K562 (cell line): ENCODE data around the gene HPCAL1. TPM values are rescaled to one million over a fixed set of nuclear protein-coding genes. Genes with fewer than 3 reads are reported as not detected.

Source experiments
- ARHGAP35 ChIP-seq: fragments of 450-650 bp; IDR thresholded peaks from 2 replicates; pipeline ENCODE4 v1.6.1; 2018; ENCODE audit not compliant: partially characterized antibody
- CHCHD3 ChIP-seq: fragments of 250-450 bp; sonication (Bioruptor Pico); IDR thresholded peaks from 2 replicates; pipeline ENCODE4 v2.1.2; 2022; ENCODE audit warnings: mild to moderate bottlenecking
- GABPB1 ChIP-seq: sonication (generic); formaldehyde crosslinking; IDR thresholded peaks from 2 replicates; pipeline ENCODE4 v1.8.0; 2022; ENCODE audit warnings: mild to moderate bottlenecking, missing genetic modification reagents
- LCOR ChIP-seq: sonication (generic); formaldehyde crosslinking; IDR thresholded peaks from 2 replicates; pipeline ENCODE4 v1.8.0; 2022; ENCODE audit warnings: mild to moderate bottlenecking, missing genetic modification reagents
- MTA2 ChIP-seq: fragments of 450-650 bp; IDR thresholded peaks from 2 replicates; pipeline ENCODE4 v1.6.1; 2016; ENCODE audit warnings: low read depth
- MTA3 ChIP-seq: fragments of 450-650 bp; formaldehyde crosslinking; IDR thresholded peaks from 2 replicates; pipeline ENCODE4 v1.6.1; 2017; ENCODE audit warnings: mild to moderate bottlenecking, borderline replicate concordance
- NFRKB ChIP-seq: fragments of 450-650 bp; IDR thresholded peaks from 2 replicates; pipeline ENCODE4 v1.6.1; 2016; ENCODE audit warnings: low read depth
- RFX5 ChIP-seq: IDR thresholded peaks from 2 replicates; pipeline ENCODE4 v1.6.1; 2011; ENCODE audit warnings: low read depth, mild to moderate bottlenecking, improper control_type of control experiment, low read length
- SPI1 ChIP-seq: IDR thresholded peaks from 2 replicates; pipeline ENCODE4 v1.6.1; 2011; ENCODE audit warnings: low read depth, low read length, control low read depth, borderline replicate concordance
- ZBTB7A ChIP-seq: IDR thresholded peaks from 2 replicates; pipeline ENCODE4 v1.6.1; 2011; ENCODE audit warnings: low read depth, mild to moderate bottlenecking, low read length, moderate library complexity, borderline replicate concordance; ENCODE audit not compliant: control insufficient read depth
- ZNF384 ChIP-seq: IDR thresholded peaks from 2 replicates; pipeline ENCODE4 v1.6.1; 2012; ENCODE audit warnings: low read depth, low read length, improper control_type of control experiment
- polyA plus RNA-seq, 8 experiments: library from polyadenylated mRNA; depleted of rRNA in 4 of 8; stranded (reverse) in 5 of 8; unstranded in 3 of 8; fragments of >200 nt; fragmentation: Nextera tagmentation in 2 of 8; fragmentation: Illumina TruSeq in 1 of 8; extraction: Ambion mirVana in 2 of 8; extraction: Trizol in 1 of 8; gene quantifications; 2 replicates each; pipeline versions ENCODE4 v1.2.1 to v1.2.3, GENCODE V29; 2011 to 2014; ENCODE audit warnings: inconsistent platforms in 1 of 8, missing spikeins in 1 of 8
- total RNA-seq, 7 experiments: library from RNA; depleted of rRNA in 6 of 7; stranded (reverse); fragments of >200 nt in 6 of 7; fragmentation: Illumina TruSeq in 2 of 7; extraction: Trizol in 2 of 7; gene quantifications; 2 replicates each; pipeline versions ENCODE4 v1.2.1 to v1.2.3, GENCODE V29; 2011 to 2021; ENCODE audit warnings: low replicate concordance in 1 of 7
- TF ChIP-seq, protein P1 (sequence below): sonication (generic); formaldehyde crosslinking; IDR thresholded peaks from 2 replicates; pipeline ENCODE4 v1.8.0; 2022; ENCODE audit warnings: mild to moderate bottlenecking, missing genetic modification reagents
- TF ChIP-seq, protein P2 (sequence below): sonication (generic); formaldehyde crosslinking; IDR thresholded peaks from 2 replicates; pipeline ENCODE4 v1.8.1; 2023; ENCODE audit warnings: mild to moderate bottlenecking, missing genetic modification reagents
- TF ChIP-seq, protein P3 (sequence below), 3 experiments: fragments of 200-800 bp in 1 of 3; sonication (Bioruptor generic) in 1 of 3; sonication (generic) in 1 of 3; formaldehyde crosslinking in 1 of 3; IDR thresholded peaks; 2 replicates each; pipeline versions ENCODE4 v1.6.1 to v1.8.0; 2016 to 2022; ENCODE audit warnings: mild to moderate bottlenecking in 2 of 3, missing compliant biosample characterization in 2 of 3, missing genetic modification characterization in 2 of 3, missing genetic modification reagents in 1 of 3
- TF ChIP-seq, protein P4 (sequence below): fragments of 450-650 bp; IDR thresholded peaks from 2 replicates; pipeline ENCODE4 v1.6.1; 2017; ENCODE audit warnings: antibody characterized with exemption, mild to moderate bottlenecking
- TF ChIP-seq, protein P5 (sequence below), 3 experiments: IDR thresholded peaks in 2 of 3; conservative IDR thresholded peaks in 1 of 3; 2 replicates each; pipeline ENCODE4 v1.5.1; 2011 to 2012; ENCODE audit warnings: low read length in 3 of 3, mild to moderate bottlenecking in 3 of 3, control low read depth in 2 of 3, improper control_type of control experiment in 1 of 3, inconsistent platforms in 1 of 3, low read depth in 1 of 3, mixed read lengths in 1 of 3, moderate library complexity in 1 of 3; ENCODE audit not compliant: insufficient read depth in 2 of 3

HPCAL1 gene
- total and polyA plus RNA-seq, 9 of the 15 experiments (the other 6 are each of a cell fraction or from before 2014, with no cell fraction given) = 2.7 to 65.5 (median 23.9) TPM

DNA sequence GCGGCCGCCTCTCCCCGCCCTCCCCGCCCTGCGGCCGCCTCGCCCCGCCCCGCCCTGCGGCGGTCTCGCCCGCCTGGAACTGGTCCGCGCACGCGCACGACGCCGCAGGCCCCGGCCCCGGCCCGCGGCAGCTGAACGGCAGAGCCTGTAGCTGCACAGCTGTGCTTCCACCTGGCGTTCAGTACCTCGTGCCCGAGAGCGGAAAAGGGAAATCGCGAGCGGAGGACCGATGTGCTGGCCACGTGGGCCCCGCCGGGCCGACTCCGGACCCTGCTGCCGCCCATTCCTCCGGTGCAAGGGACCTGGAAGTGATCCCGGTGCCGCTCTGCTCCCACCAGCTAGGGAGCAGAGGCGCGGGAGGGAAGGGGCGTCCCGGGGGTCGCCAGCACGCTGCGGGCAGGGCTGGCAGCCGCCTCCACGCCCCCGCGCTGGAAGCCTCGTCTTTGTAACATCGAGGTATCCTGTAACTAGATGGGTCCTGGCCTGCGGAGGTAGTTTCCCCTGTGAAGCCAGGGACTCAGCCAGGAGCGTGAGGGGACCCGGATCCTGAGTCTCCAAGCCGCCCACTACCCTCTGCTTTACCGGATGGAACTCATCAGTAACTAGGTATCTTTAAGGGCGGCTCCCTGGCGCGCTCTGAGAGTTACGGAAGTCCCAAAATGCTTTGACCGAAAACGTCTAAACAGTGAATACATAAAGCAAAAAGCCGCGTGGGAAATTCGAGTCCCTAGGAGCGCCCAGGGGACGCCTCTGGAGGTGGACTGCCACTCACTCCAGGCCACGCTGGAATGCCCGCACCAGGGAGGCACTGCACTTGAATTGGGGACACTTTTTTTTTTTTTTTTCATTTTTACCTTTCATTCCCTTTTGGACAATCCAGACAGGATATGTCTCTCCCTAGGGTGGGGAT is 146.1 kb downstream of the HPCAL1 start (continued):
- TF ChIP-seq MTA3 (peak; percentile 57), CHCHD3 (CRISPR knock-in tag) (no peak), MTA2 (no peak), NFRKB (no peak), RFX5 (peak; percentile 46; the same call in 1 of the 2 replicates), ZNF384 (0 out of 2 replicates have a peak, but pooled peaks have one; percentile 20), GABPB1 (CRISPR knock-in tag) (peak; percentile 83), ARHGAP35 (no peak), ZBTB7A (peak; percentile 87), LCOR (peak; percentile 83), SPI1 (peak; percentile 53; the same call in 1 of the 2 replicates)
- TF ChIP-seq, protein P1, sequence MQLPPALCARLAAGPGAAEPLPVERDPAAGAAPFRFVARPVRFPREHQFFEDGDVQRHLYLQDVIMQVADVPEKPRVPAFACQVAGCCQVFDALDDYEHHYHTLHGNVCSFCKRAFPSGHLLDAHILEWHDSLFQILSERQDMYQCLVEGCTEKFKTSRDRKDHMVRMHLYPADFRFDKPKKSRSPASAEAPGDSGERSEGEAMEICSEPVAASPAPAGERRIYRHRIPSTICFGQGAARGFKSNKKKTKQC (CRISPR knock-in tag) = peak; percentile 86
- TF ChIP-seq, protein P2, sequence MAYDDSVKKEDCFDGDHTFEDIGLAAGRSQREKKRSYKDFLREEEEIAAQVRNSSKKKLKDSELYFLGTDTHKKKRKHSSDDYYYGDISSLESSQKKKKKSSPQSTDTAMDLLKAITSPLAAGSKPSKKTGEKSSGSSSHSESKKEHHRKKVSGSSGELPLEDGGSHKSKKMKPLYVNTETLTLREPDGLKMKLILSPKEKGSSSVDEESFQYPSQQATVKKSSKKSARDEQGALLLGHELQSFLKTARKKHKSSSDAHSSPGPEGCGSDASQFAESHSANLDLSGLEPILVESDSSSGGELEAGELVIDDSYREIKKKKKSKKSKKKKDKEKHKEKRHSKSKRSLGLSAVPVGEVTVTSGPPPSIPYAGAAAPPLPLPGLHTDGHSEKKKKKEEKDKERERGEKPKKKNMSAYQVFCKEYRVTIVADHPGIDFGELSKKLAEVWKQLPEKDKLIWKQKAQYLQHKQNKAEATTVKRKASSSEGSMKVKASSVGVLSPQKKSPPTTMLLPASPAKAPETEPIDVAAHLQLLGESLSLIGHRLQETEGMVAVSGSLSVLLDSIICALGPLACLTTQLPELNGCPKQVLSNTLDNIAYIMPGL (CRISPR knock-in tag) = no peak; the same call in 1 of the 2 replicates
- TF ChIP-seq, protein P3, sequence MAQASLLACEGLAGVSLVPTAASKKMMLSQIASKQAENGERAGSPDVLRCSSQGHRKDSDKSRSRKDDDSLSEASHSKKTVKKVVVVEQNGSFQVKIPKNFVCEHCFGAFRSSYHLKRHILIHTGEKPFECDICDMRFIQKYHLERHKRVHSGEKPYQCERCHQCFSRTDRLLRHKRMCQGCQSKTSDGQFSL (CRISPR knock-in tag; IDR thresholded peaks at IDR 0.05) = peak; percentile 47; the same call in 1 of the 2 replicates
- TF ChIP-seq, protein P3 (tag; IDR thresholded peaks at IDR 0.05) = peak in 1 of 2 experiments; percentile 18; a peak in 1 of 4 replicates
- TF ChIP-seq, protein P4, sequence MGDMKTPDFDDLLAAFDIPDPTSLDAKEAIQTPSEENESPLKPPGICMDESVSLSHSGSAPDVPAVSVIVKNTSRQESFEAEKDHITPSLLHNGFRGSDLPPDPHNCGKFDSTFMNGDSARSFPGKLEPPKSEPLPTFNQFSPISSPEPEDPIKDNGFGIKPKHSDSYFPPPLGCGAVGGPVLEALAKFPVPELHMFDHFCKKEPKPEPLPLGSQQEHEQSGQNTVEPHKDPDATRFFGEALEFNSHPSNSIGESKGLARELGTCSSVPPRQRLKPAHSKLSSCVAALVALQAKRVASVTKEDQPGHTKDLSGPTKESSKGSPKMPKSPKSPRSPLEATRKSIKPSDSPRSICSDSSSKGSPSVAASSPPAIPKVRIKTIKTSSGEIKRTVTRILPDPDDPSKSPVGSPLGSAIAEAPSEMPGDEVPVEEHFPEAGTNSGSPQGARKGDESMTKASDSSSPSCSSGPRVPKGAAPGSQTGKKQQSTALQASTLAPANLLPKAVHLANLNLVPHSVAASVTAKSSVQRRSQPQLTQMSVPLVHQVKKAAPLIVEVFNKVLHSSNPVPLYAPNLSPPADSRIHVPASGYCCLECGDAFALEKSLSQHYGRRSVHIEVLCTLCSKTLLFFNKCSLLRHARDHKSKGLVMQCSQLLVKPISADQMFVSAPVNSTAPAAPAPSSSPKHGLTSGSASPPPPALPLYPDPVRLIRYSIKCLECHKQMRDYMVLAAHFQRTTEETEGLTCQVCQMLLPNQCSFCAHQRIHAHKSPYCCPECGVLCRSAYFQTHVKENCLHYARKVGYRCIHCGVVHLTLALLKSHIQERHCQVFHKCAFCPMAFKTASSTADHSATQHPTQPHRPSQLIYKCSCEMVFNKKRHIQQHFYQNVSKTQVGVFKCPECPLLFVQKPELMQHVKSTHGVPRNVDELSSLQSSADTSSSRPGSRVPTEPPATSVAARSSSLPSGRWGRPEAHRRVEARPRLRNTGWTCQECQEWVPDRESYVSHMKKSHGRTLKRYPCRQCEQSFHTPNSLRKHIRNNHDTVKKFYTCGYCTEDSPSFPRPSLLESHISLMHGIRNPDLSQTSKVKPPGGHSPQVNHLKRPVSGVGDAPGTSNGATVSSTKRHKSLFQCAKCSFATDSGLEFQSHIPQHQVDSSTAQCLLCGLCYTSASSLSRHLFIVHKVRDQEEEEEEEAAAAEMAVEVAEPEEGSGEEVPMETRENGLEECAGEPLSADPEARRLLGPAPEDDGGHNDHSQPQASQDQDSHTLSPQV = peak; percentile 93
- TF ChIP-seq, protein P5, sequence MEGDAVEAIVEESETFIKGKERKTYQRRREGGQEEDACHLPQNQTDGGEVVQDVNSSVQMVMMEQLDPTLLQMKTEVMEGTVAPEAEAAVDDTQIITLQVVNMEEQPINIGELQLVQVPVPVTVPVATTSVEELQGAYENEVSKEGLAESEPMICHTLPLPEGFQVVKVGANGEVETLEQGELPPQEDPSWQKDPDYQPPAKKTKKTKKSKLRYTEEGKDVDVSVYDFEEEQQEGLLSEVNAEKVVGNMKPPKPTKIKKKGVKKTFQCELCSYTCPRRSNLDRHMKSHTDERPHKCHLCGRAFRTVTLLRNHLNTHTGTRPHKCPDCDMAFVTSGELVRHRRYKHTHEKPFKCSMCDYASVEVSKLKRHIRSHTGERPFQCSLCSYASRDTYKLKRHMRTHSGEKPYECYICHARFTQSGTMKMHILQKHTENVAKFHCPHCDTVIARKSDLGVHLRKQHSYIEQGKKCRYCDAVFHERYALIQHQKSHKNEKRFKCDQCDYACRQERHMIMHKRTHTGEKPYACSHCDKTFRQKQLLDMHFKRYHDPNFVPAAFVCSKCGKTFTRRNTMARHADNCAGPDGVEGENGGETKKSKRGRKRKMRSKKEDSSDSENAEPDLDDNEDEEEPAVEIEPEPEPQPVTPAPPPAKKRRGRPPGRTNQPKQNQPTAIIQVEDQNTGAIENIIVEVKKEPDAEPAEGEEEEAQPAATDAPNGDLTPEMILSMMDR (IDR thresholded peaks at IDR 0.05 in 2 of 3, conservative IDR thresholded peaks at IDR 0.05 in 1 of 3; ENCODE audit: insufficient read depth in 2 of 3, low read depth in 1 of 3, low read length in 3 of 3) = peak; percentile 23 to 40 (median 26); a peak in 3 of 6 replicates
